Measurements from ENCODE around the gene WWOX.

Gene WWOX

GRCh38 chr16:78903843-78904242 lies 804.4 kb downstream of the WWOX start:
- no peak for DNase-seq (ENCODE audit: low read depth in 3 of 3)

GRCh38 chr16:78906135-78906534 lies 806.7 kb downstream of the WWOX start:
- no peak for DNase-seq (ENCODE audit: low read depth in 3 of 3)

- DNase-seq (ENCODE audit: low read depth in 3 of 3), result no peak
Observed at GRCh38 chr16:78909226-78909625, 809.8 kb downstream of the WWOX start.

- DNase-seq (ENCODE audit: low read depth in 3 of 3), result no peak
Observed at GRCh38 chr16:78915811-78916345, 816.4 kb downstream of the WWOX start.

DNA sequence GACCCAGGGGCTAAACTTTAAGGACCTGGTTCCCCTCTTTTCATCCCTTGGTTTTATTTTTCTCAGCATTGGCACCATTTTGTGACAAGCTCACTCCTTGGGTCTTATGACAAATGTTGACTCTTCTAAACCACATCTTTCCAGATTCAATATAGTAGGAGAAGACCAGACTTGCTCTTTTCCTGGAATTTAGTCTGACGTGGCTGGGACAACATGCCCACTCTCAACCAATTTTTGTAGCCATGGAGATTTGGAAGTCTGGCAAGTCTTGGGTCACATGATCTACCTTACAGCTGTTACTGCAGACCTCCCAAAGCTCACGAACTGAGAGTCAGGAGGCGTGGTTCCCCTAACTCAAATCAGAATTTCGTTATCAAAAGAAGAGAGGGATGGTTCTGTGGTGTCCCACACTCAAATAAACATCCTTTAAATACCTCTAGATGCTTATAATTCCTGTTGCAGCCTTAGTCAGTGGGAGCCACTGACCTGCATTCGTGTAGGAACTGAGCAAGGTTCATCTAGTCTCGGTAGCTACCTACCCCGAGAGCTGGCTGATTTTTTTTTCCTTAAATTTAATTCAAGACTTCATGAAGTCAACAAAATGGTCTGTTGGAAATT lies 817.6 kb downstream of the WWOX start:
- DNase-seq (ENCODE audit: low read depth in 3 of 3), result no peak

- DNase-seq (ENCODE audit: low read depth in 3 of 3), result no peak
Observed at GRCh38 chr16:78918805-78919305, 819.4 kb downstream of the WWOX start.

DNA sequence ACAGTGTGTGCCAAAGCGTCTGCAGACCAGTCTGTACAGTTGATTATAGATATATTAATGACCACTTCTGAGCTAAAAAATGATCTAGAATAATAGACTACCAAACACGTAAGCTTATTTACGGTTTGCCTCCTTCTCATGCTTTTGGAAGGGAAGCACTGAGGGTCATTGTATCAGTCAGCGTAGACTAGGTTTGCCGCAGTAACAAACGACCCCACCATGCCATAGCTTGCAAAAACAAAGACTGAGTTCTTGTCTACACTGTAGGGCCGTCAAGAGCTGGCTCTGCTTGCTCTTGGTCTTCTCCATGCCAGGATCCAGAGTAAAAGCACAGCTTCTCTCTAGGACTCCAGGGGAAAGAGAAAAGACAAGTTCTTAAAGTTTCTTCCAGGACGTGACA lies 820.4 kb downstream of the WWOX start:
- DNase-seq (ENCODE audit: low read depth in 3 of 3), result no peak

GRCh38 chr16:78920621-78921020 lies 821.2 kb downstream of the WWOX start:
- no peak for DNase-seq (ENCODE audit: low read depth in 3 of 3)

- peak in 1 of 3 donors; percentile 47 for DNase-seq (ENCODE audit: low read depth in 3 of 3)
Observed at GRCh38 chr16:78925083-78925767, 825.8 kb downstream of the WWOX start.

- no peak for DNase-seq (ENCODE audit: low read depth in 3 of 3)
Observed at GRCh38 chr16:78926723-78927210, 827.3 kb downstream of the WWOX start.

DNA sequence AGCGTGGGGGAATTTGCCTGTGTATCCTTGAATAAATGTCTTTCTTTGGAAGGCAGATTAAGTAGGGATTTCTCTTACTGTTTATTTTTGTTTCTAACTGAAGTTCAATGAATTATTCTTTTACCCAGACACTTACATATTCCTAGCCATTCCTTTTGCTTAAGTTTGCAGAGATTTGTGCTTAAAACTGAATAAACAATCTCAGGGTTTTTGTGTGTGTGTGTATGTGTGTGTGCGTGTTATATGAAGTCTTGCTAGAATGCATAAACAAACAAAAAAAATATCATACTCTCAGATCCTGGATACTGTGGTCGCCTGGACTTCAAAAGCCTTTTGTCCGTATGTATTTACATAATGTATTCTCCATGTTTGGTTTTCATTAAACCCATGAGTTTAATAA lies 828.3 kb downstream of the WWOX start:
- DNase-seq (ENCODE audit: low read depth in 3 of 3), result no peak

DNA sequence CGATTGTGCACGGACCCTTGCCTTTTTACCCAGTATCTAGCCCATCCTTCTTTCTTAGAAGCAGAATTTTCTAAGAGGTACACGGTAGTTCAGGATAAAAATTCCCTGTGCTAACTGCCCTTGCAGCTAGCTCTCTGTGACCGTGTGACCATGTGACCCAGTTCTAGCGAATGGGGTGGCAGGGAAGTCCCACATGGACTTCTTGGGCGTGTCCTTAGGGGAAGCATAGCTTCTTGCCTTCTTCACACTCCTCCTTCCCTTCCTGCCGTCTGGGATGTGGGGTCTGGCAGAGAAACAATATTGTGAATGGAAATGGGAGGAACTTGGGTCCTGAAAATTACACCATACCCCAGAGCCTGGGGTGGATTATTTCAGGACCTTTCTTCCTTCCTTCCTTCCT lies 830.4 kb downstream of the WWOX start:
- no peak for DNase-seq (ENCODE audit: low read depth in 3 of 3)

DNA sequence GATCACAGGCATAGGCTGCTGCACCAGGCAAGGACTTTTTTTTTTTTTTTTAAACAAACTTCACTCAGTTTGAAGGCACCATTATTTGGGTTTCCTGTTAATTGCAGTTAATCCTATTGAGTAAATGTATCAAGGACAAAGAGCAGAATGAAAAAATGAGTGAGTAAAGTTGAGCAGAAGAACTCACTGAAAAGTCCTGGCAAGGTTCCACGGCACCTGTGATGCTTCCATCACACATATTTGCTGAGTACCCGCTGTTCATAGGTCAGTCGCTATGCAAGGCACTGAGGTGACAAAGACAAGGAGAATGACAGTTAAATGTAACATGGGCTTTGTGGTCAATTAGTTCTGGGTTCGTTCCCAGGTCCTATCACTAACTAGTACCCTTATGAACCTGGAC lies 831.1 kb downstream of the WWOX start:
- DNase-seq (ENCODE audit: low read depth in 3 of 3), result no peak

- DNase-seq (ENCODE audit: low read depth in 3 of 3), result no peak
Observed at GRCh38 chr16:78931267-78931666, 831.8 kb downstream of the WWOX start.

GRCh38 chr16:78931678-78932077 lies 832.2 kb downstream of the WWOX start:
- DNase-seq (ENCODE audit: low read depth in 3 of 3), result no peak

DNA sequence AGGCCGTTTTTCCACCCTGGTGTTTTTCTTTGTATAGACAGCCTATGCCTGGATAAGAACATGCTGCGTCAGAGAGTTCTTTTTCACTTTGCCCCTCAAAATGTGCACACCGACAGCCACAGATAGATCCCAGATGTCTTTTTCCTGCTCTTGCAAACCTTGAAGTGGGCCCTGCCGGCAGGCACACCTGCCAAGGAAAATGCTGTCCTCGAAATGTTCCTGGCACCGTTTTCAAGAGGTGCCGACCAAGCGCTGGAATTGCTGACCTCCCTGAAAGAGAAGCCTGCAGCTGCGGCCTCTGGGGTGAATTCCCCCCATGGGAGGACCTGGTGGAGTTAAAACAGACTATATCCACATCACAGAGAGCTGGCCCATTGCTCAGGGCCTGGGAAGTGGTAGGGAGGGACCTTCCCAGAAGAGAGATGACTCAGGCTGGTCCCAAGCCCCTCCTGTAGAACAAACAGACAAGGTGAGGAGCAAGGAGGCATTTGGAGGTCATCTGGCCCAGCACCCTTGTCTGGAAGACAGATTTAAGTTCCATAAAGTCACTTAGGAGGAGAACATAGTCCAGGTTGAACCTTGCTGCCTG lies 833.0 kb downstream of the WWOX start:
- no peak for DNase-seq (ENCODE audit: low read depth in 3 of 3)

DNA sequence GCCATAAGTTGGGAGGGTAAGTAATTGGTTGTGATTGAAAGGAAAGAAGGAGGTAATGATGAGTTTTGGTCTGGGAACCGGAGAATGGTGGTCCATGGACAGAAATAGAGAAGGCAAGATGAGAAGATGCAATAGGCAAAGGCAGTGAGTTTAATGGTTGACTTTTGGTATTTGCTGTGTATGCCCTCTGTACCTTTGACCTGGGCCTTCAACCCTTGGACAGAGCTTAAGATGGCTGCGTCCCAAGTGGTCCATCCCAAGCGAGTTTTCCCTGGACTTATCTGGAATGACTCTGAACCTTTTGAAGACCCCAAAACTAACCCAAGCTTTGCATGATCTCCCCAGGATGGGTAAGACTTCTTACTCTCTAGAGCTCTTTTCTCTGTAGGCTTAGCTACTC lies 836.6 kb downstream of the WWOX start:
- no peak for DNase-seq (ENCODE audit: low read depth in 3 of 3)

GRCh38 chr16:78939597-78939996 lies 840.1 kb downstream of the WWOX start:
- DNase-seq (ENCODE audit: low read depth in 3 of 3), result no peak

- no peak for DNase-seq (ENCODE audit: low read depth in 3 of 3)
Observed at GRCh38 chr16:78942625-78943245, 843.3 kb downstream of the WWOX start.

- no peak for DNase-seq (ENCODE audit: low read depth in 3 of 3)
Observed at GRCh38 chr16:78945336-78945735, 845.9 kb downstream of the WWOX start.

GRCh38 chr16:78946556-78946955 lies 847.1 kb downstream of the WWOX start:
- no peak for DNase-seq (ENCODE audit: low read depth in 3 of 3)

DNA sequence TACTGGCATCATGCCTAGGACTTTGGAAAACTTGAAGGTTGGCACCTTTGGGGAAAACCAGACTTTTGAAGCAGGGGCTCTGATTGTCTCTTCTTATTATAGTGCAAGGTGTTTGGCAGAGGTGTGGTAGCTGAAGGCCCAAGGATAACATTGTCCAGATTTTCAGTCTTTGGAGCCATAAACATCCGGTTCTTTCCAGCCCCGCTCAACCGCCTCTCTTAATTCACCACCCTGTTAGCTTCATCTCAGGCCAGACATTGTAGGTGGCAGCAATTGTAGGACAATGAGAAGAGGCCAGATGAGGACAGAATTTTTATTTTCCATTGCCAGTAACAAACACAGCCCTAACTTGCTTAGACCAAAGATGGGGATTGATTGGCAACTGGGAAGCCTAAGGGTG lies 851.3 kb downstream of the WWOX start:
- DNase-seq (ENCODE audit: low read depth in 3 of 3), result no peak

Measured in stimulated activated CD4-positive, alpha-beta T cell treated with anti-CD3 and anti-CD28 coated beads, TNF-alpha, amount 100 ng/mL, for 48 hours (primary cell).